HG02759 (cell line): ENCODE data around the gene BMPER.

Source experiments
- ATAC-seq: cut with Tn5 transposase; IDR thresholded peaks from one replicate; pipeline ENCODE4 v1.9.1; 2021; ENCODE audit warnings: mild to moderate bottlenecking, moderate library complexity; ENCODE audit not compliant: unreplicated experiment

Gene BMPER

DNA sequence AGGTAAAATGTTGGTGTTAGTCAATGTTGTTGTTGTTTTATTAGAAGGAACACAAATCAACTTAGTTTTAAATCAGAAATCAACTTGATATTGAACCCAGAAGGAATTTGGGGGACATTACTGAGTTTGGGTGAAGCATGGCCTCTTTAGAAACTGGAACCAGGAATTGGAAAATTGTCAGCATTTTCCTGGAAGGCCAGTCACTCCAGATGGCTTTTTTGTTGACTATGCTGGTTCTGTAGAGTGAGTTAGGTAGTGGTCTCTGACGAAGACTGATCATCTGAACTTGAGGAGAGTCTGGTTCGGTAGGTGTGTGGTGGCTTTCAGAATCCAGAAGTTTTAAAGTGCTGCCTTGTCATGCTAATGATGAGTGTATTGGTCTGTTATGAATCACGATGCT, 111.5 kb downstream of the BMPER start:
- no peak for ATAC-seq

GRCh38 chr7:34019301-34019790, 114.0 kb downstream of the BMPER start:
- no peak for ATAC-seq

DNA sequence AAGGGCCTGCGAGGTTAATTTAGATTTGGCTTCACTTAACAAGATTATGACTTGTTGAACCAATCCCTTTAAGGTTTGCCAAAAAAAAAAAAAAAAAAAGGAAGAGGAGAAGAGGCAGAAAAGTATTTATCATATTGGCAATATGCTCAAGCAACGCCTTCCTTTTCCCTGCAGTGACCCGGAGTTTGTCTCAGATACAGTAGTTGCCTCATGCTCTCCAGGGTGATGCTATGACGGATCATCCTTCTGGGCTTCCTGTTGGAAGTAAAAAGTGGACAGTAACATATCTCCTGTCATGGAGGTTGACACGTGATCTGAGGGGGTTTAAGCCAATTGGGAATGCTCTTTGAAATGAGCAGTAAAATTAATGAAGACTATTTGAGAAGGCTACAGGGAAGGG, 117.3 kb downstream of the BMPER start:
- ATAC-seq = no peak

DNA sequence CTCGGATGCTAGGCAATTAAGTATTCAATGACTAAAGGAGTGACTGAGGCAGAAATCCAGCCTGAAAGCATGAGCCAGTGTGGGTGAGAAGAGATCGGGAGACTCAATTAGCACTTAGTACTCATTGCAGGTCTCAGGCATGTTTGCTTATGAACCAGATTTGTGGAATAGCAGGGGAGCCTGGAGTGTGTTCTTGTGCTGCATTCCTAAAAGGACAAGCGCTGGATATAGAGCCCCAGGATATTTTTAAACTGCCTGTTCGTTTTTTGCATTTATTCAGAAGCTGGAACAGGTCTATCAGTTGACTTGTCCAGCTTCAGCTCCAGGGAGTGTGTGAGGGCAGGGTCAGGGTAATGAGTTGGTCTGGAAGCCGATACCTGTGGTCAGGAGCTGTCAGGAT, 120.3 kb downstream of the BMPER start:
- no peak for ATAC-seq

- ATAC-seq = no peak
Measured at GRCh38 chr7:34026481-34027190, 121.3 kb downstream of the BMPER start.

DNA sequence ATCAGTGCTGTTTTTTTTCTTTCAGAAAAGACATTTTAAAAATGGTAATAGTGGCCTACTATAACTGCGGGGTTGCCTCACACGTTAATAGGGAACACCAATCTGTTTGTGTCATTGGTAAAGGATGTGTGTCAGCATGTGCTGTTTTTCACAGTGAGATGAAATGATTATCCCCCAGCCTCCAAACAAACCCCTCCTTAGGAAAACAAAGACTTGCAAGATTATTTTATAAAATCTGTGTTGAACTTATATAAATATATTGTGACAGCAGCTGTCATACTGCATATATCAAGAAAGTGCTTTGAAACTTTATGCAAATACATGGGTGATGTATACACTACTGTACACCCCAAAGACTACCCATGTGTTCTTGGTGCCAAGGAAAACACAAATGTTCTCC, 125.8 kb downstream of the BMPER start:
- ATAC-seq = no peak

DNA sequence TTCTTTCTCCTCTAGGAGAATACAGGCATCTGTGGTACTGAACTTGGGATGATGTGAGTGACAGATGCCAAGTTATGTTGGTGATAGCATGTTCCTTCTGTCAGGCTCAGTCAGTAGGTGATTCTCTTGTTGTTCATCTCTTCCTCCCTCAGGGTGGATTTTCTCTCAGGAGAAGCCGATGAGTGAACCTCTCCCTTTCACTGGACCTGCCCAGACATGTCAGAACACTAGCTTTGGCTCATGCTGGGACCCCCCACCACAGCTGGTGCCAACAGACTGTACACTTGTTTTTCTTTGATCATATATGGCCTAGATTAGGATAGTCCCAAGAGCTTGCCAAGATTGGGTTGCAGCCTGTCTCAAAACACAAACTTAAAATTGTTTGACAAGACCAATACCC, 129.4 kb downstream of the BMPER start:
- ATAC-seq = no peak

DNA sequence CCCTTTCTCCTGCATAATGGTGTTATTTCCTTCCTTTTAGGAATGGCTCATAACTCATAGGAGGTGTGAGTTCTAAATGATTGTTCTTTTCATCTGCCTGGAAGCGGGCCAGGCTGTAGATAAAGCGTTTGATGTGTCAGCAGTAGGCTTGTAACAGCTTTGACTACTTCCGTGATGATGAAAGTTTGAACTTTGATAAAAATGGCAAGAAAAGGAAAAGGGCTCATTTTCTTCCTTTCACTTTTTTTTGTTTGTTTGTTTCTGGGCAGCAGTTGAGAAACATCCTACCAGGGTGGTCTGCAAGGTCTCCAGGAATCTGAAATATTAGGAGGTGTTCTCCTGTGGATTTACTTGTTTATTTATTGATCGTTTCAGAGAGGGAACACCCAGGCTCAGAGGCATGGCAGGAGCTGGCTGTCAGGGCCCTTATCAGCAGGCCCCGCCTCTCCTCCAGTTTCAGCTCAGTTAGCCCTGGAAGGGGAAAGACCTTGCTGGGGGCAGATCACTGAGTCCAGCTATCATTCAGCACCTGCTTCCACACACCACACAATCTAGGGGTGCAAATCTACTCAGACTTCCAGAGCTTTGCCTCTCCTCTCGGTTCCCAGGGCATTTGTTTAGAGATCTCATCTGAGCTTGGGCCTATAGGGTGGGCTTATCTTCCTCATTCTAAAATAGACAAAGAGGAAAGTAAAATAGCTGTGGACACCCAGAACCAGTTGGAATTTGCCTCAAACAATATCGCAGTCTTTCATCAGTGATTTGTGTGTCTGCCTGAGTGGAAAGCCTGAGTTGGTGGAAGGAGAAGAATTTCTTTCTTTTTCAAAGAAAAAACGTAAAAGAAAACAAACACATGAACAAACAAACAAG, 130.9 kb downstream of the BMPER start:
- no peak for ATAC-seq

GRCh38 chr7:34036972-34037792, 131.8 kb downstream of the BMPER start:
- ATAC-seq = no peak

GRCh38 chr7:34038816-34039470, 133.6 kb downstream of the BMPER start:
- no peak for ATAC-seq

- ATAC-seq = no peak
Measured at GRCh38 chr7:34041707-34042106, 136.4 kb downstream of the BMPER start.

- ATAC-seq = no peak
Measured at GRCh38 chr7:34042406-34042805, 137.1 kb downstream of the BMPER start.

DNA sequence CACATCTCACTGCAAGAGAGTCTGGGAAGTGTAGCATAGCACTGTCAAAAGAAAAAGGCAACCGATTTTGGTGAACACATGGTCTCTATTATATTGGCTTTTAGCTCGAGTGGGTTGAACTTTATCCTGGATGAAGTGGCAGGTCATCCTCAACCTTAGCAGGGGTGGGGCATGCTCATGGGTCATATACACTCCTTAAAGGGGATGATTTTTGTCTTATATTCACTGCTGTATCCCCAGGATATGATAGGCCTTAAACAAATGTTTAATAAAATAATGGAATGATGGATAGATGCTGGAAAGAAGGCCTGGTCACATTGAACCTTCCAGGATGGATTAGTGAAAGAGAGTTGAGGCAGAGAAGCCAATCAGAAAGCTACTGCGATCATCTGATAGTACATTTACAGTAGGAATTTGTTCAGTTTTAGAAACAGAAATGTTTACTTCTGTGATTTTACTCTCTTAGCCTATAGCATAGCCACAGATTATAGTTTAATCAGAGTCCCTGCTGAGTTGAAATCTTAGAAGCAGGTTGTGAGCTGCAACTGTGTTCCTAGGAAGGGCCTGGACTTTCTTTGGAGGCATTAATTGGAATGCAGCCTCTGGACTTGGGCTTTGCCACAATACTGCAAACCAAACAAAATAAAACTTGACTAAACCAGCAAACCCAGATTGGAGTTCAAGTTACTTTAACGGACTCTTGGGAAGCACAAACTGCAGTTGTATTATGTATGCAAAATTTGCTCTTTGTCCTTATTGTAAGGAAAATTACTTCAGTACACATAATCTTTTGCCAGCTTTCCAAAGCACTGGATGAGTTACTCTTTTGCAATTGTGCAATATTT, 138.3 kb downstream of the BMPER start:
- no peak for ATAC-seq

GRCh38 chr7:34044306-34044643, 138.9 kb downstream of the BMPER start:
- no peak for ATAC-seq

DNA sequence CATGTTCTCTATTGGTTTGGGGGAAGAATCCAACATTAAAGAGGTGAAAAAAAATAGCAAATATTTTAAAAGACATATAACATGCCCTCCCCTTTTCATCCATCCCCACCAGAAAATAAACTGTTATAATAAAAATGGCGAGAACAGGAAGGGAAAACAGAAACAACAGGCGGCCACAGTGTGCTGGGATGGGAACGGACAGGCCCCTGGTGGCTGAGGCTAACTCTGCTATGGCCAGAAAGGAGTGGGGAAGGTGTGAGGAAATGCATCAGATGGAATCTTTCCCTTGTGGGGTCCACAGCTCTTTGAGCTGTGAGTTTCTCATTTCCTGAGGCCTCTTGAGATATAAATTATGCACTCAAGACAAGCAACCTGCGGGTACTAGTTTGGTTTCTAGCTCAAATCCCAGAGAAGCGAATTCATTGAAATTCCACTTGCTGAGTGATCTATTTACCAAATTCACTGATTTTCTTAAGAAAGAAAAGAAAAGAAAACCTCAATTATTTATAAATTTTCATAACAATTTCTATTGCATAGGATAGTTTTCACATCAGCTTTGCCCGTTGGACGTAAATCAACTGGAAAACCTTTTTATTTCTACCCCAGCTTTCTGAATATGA, 139.5 kb downstream of the BMPER start:
- no peak for ATAC-seq

GRCh38 chr7:34048445-34048844, 143.1 kb downstream of the BMPER start:
- no peak for ATAC-seq

GRCh38 chr7:34054075-34054474, 148.7 kb downstream of the BMPER start:
- ATAC-seq = no peak

- ATAC-seq = no peak
Measured at GRCh38 chr7:34057136-34057535, 151.8 kb downstream of the BMPER start.

DNA sequence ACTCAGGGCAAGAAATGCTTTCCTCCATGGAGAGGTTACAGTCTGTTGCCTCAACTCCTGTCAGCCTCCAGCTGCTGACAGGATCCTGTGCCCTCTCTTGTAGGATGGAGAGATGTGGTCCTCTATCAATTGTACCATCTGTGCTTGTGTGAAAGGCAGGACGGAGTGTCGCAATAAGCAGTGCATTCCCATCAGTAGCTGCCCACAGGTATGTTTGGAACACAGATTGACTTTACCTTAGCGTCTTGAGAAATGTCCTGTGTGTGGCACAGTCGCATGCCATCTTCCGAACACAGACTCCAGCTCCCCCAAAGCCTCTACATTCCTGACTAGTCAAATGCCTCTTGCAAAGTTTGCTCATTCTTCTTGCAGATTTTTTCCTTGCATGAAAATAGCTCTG, 152.6 kb downstream of the BMPER start:
- no peak for ATAC-seq

- no peak for ATAC-seq
Measured at GRCh38 chr7:34058801-34059135, 153.4 kb downstream of the BMPER start.
